Spleen (tissue), 11 donors: Measurements from ENCODE around the gene FGFR2. TPM values are rescaled to one million over a fixed set of nuclear protein-coding genes. Genes with fewer than 3 reads are reported as not detected.

Experiments
- DNase-seq: peaks from one replicate; pipeline ENCODE4 v3.0.0-alpha.2; 2020
- H3K27ac ChIP-seq, 8 donors: fragments of 200-600 bp; sonication (generic) in 7 of 8; 1 replicate in 4 of 8; 2 replicates in 4 of 8; pipeline versions ENCODE4 v1.5.0 to v1.8.0; 2016 to 2021; ENCODE audit warnings: inconsistent platforms in 4 of 8, mild to moderate bottlenecking in 4 of 8, moderate library complexity in 1 of 8
- H3K27me3 ChIP-seq, 7 donors: fragments of 200-600 bp; sonication (generic) in 6 of 7; replicated peaks in 1 of 7; 1 replicate in 4 of 7; 2 replicates in 3 of 7; pipeline versions ENCODE4 v1.5.0 to v1.8.0; 2016 to 2021; ENCODE audit warnings: inconsistent platforms in 3 of 7, mild to moderate bottlenecking in 1 of 7
- H3K36me3 ChIP-seq, 6 donors: fragments of 200-600 bp; sonication (generic) in 5 of 6; 1 replicate in 4 of 6; 2 replicates in 2 of 6; pipeline versions ENCODE4 v1.5.0 to v1.8.0; 2016 to 2021; ENCODE audit warnings: inconsistent platforms in 2 of 6
- H3K4me1 ChIP-seq, 6 donors: fragments of 200-600 bp; sonication (generic) in 5 of 6; 1 replicate in 3 of 6; 2 replicates in 3 of 6; pipeline versions ENCODE4 v1.5.0 to v1.8.0; 2016 to 2021; ENCODE audit warnings: inconsistent platforms in 3 of 6
- H3K4me3 ChIP-seq, 8 donors: fragments of 200-600 bp; sonication (generic) in 7 of 8; 1 replicate in 4 of 8; 2 replicates in 4 of 8; pipeline versions ENCODE4 v1.5.0 to v1.8.0; 2016 to 2021; ENCODE audit warnings: inconsistent platforms in 4 of 8, mild to moderate bottlenecking in 4 of 8, moderate library complexity in 2 of 8
- H3K9me3 ChIP-seq, 8 donors: fragments of 200-600 bp; sonication (generic) in 7 of 8; 1 replicate in 4 of 8; 2 replicates in 4 of 8; pipeline versions ENCODE4 v1.5.0 to v1.8.0; 2016 to 2021; ENCODE audit warnings: inconsistent platforms in 4 of 8
- CTCF ChIP-seq, 11 experiments: fragments of 200-600 bp in 7 of 11; fragments of 450-650 bp in 4 of 11; sonication (generic) in 4 of 11; IDR thresholded peaks in 8 of 11; conservative IDR thresholded peaks in 3 of 11; 1 replicate in 7 of 11; 2 replicates in 4 of 11; pipeline versions ENCODE4 v1.4.0 to v1.8.0; 2016 to 2021; ENCODE audit warnings: antibody characterized with exemption in 11 of 11, inconsistent platforms in 4 of 11, mild to moderate bottlenecking in 1 of 11
- POLR2A ChIP-seq, 3 donors: fragments of 450-650 bp; IDR thresholded peaks; one replicate each; pipeline ENCODE4 v1.5.1; 2017; ENCODE audit warnings: antibody characterized with exemption in 3 of 3, mild to moderate bottlenecking in 1 of 3
- POLR2AphosphoS5 ChIP-seq, 3 donors: sonication (generic); formaldehyde crosslinking; IDR thresholded peaks; one replicate each; pipeline ENCODE4 v1.5.1; 2017; ENCODE audit warnings: antibody characterized with exemption in 3 of 3
- WGBS, 5 donors: extraction: QIAGEN DNeasy Blood & Tissue Kit in 3 of 5; methylation state at CpG; one replicate each; pipeline versions ENCODE4 v1.1.5 to v1.1.7; 2013 to 2018; 5-methylcytosine and 5-hydroxymethylcytosine counted together
- intact Hi-C: fragments of 100-400 bp; cut with DNase I; formaldehyde crosslinking; loops from one replicate; pipeline ENCODE4 v1.15.0; 2023; ENCODE audit warnings: low total_unique reads
- polyA plus RNA-seq, 3 donors: library from polyadenylated mRNA; stranded (reverse); fragments of 200-250 nt; gene quantifications; one replicate each; pipeline ENCODE4 v1.2.1, GENCODE V29; 2013
- total RNA-seq, 7 donors: library from RNA; depleted of rRNA in 3 of 7; stranded (reverse); fragments of >200 nt in 3 of 7; fragmentation: NEBNext Ultra II Directional in 4 of 7; extraction: Animal tissue kit (Norgen Biotek cat#: 25700) in 4 of 7; gene quantifications; one replicate each; pipeline versions ENCODE4 v1.1.0 to v1.2.1, GENCODE V29; 2016 to 2021
- donor health status: healthy with polysubstance abuse.
- donor health status: DM: no; HTN: no; CAD: no; lungs with moderate emphysema.
- donor health status: DM: no; HTN: no; CAD: no.
- donor health status: Bipolar disorder and iron deficiency.
- donor health status: healthy.
- donor health status: DM: no; HTN: no; CAD: no.
- donor health status: DM: yes; HTN: yes; CAD: no.

Gene FGFR2
- total and polyA plus RNA-seq, 10 donors, result 0.24 to 1.8 (median 0.91) TPM

GRCh38 chr10:121618906-121619305 lies 20.7 kb upstream of the FGFR2 start:
- TF ChIP-seq POLR2A (IDR thresholded peaks at IDR 0.05), result no peak
- DNase-seq, result no peak
- Histone ChIP-seq H3K27me3 (peaks cover 0 to 13% (median 0%) of the 10 kb centered on the region in 7 donors), H3K9me3 (peaks cover 0 to 16% (median 7%) of the 10 kb centered on the region in 8 donors), H3K36me3 (no peaks in the 10 kb centered on the region), H3K4me1 (no peaks in the 10 kb centered on the region), H3K4me3 (no peak overlapping the region), H3K27ac (no peak overlapping the region)
- 93 to 98% (median 95%) methylated on average over 2 of the region's 2 CpGs for WGBS, 5 donors
- intact Hi-C loops, result no loop called here

DNA sequence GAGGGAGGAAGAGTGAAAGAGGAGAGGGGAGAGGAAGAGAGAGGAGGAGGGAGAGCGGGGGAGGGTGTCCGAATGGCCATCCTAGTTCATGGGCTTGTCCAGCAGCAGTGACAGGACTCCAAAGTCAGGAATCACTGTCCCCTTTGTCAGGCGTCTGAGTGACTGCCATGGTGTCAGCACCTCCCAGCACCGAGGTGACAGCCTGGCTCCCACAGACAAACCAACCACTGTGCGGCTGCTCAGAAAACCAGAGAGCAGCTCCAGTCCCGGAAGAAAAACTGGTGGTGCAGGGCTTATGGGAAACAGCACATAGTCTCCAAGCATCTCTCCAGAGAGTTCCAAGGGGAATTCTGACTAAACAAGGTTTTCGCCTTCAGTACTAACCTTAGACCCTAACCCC lies 18.9 kb upstream of the FGFR2 start:
- no peak for DNase-seq
- intact Hi-C loops, result no loop called here
- no peaks in the 10 kb centered on the region for H3K4me1 ChIP-seq
- peaks cover 0 to 19% (median 0%) of the 10 kb centered on the region in 7 donors for H3K27me3 ChIP-seq
- no peak for TF ChIP-seq POLR2A (IDR thresholded peaks at IDR 0.05)
- no peak for TF ChIP-seq POLR2AphosphoS5 (IDR thresholded peaks at IDR 0.05)
- no peak for TF ChIP-seq CTCF (IDR thresholded peaks at IDR 0.05 in 8 of 11, conservative IDR thresholded peaks at IDR 0.05 in 3 of 11)
- H3K4me3 ChIP-seq, result no peak overlapping the region
- no peak overlapping the region for H3K27ac ChIP-seq
- 83 to 90% (median 86%) methylated on average over 7 of the region's 7 CpGs for WGBS, 5 donors
- H3K9me3 ChIP-seq, result peaks cover 0 to 16% (median 7%) of the 10 kb centered on the region in 8 donors
- H3K36me3 ChIP-seq, result no peaks in the 10 kb centered on the region

- Histone ChIP-seq H3K9me3 (peaks cover 0 to 16% (median 7%) of the 10 kb centered on the region in 8 donors), H3K4me1 (no peaks in the 10 kb centered on the region), H3K27ac (no peak overlapping the region), H3K4me3 (no peak overlapping the region), H3K27me3 (peaks cover 0 to 19% (median 0%) of the 10 kb centered on the region in 7 donors), H3K36me3 (no peaks in the 10 kb centered on the region)
- DNase-seq, result no peak
- no peak for TF ChIP-seq CTCF (IDR thresholded peaks at IDR 0.05 in 8 of 11, conservative IDR thresholded peaks at IDR 0.05 in 3 of 11)
- no peak for TF ChIP-seq POLR2A (IDR thresholded peaks at IDR 0.05)
- no peak for TF ChIP-seq POLR2AphosphoS5 (IDR thresholded peaks at IDR 0.05)
- intact Hi-C loops, result no loop called here
- 72 to 88% (median 85%) methylated on average over 4 to 11 of the region's 11 CpGs for WGBS, 5 donors
These were observed 18.0 kb upstream of the FGFR2 start for GRCh38 chr10:121616291-121616690.

GRCh38 chr10:121615836-121616235 lies 17.6 kb upstream of the FGFR2 start:
- WGBS, 5 donors, result 82 to 88% (median 84%) methylated on average over 7 of the region's 7 CpGs
- TF ChIP-seq POLR2AphosphoS5 (IDR thresholded peaks at IDR 0.05), result no peak
- TF ChIP-seq CTCF (IDR thresholded peaks at IDR 0.05 in 8 of 11, conservative IDR thresholded peaks at IDR 0.05 in 3 of 11), result no peak
- Histone ChIP-seq H3K4me3 (no peak overlapping the region), H3K9me3 (peaks cover 0 to 16% (median 7%) of the 10 kb centered on the region in 8 donors), H3K27ac (no peak overlapping the region), H3K27me3 (peaks cover 0 to 19% (median 0%) of the 10 kb centered on the region in 7 donors), H3K4me1 (no peaks in the 10 kb centered on the region), H3K36me3 (no peaks in the 10 kb centered on the region)
- intact Hi-C loops, result no loop called here
- peak; percentile 32 for DNase-seq

- Histone ChIP-seq H3K27me3 (peaks cover 0 to 19% (median 0%) of the 10 kb centered on the region in 7 donors), H3K4me1 (no peaks in the 10 kb centered on the region), H3K36me3 (no peaks in the 10 kb centered on the region), H3K27ac (no peak overlapping the region), H3K4me3 (no peak overlapping the region), H3K9me3 (peaks cover 0 to 16% (median 7%) of the 10 kb centered on the region in 8 donors)
- intact Hi-C loops, result no loop called here
- DNase-seq, result peak; percentile 42
- TF ChIP-seq CTCF (IDR thresholded peaks at IDR 0.05 in 8 of 11, conservative IDR thresholded peaks at IDR 0.05 in 3 of 11), result no peak
- peak in 1 of 3 donors; percentile 36 for TF ChIP-seq POLR2AphosphoS5 (IDR thresholded peaks at IDR 0.05)
- 61 to 71% (median 67%) methylated on average over 12 of the region's 12 CpGs for WGBS, 5 donors
These were observed 17.2 kb upstream of the FGFR2 start for GRCh38 chr10:121615435-121615793.
